Stimulated activated CD8-positive, alpha-beta memory T cell treated with anti-CD3 and anti-CD28 coated beads, Interleukin-2, amount 100 ng/mL, for 1 hour (primary cell): ENCODE data around the gene USP37.

ENCODE experiments used
- DNase-seq, 2 donors: peaks; one replicate each; pipeline ENCODE4 v3.0.0-alpha.2; 2020; ENCODE audit warnings: low read depth in 2 of 2

USP37 gene

DNA sequence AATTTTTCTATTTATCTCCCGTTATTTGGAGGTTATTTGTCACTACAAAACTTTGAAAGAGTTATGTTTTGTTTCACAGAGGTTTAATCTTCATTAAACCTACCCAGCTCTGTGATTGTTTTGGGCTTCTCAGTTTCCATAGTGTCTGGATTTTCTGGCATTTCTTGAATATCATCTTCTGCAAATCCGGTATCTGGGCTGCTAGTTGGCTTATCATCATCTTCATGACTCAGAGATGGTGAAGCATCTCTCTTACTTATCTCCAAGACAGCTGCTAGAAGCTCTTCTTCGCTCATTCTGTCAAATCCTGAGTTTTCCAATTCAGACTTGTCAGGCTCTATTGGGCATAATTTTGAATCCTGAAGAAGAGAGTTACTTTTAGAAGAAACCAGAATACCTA is 93.6 kb downstream of the USP37 start:
- DNase-seq, result no peak

DNA sequence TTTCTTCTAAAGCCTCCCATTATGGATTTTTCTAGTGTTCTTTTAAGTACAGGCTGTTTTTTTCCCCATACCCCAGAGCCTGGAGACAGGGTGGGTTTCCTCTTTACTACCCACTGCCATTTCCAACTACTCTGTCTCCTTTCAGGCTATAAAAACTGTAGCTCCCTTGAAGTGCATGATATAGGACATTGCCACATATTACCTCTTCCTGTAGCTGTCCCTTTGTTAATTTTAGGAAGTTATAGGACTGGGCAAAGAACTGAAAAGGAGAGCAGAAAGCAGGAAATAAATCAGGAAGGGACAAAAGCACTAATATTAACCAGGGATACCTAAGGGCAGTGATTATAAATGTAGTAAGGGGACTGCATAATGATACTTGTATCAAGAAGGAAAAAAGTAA is 95.2 kb downstream of the USP37 start:
- DNase-seq, result no peak

GRCh38 chr2:218471982-218472381 is 96.2 kb downstream of the USP37 start:
- no peak for DNase-seq

GRCh38 chr2:218471036-218471435 is 97.1 kb downstream of the USP37 start:
- no peak for DNase-seq

- DNase-seq, result no peak
These were observed 97.7 kb downstream of the USP37 start for GRCh38 chr2:218470448-218470847.

DNA sequence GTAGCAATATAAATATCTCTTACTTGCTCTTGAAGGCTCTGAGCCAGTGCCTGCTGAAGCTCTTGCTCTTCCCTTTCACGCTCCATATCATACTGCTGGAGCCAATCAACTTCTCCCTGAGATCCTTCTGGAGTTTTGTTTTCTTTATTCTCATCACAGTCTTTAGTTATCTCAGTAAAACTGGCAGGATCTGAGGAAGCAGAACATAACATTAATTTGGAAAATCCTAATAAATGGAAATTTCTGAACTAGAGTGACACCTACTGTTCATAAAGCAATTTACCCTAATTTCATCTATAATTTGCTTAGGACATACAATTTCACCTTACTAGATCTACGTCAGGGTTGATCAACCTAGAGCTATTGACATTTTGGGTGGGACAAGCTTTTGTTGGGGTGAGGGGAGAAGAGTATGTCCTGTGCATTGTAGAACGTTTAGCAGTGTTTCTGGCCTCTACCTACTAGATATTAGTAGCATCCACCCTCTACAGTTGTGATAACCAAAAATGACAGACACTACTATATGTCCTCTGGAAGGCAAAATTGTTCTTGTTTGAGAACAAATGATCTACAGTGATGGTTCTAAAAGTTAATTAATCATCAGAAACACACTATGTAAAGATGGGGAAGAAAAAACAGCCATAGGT is 102.0 kb downstream of the USP37 start:
- DNase-seq, result no peak

GRCh38 chr2:218458598-218458997 is 109.6 kb downstream of the USP37 start:
- DNase-seq, result no peak

DNA sequence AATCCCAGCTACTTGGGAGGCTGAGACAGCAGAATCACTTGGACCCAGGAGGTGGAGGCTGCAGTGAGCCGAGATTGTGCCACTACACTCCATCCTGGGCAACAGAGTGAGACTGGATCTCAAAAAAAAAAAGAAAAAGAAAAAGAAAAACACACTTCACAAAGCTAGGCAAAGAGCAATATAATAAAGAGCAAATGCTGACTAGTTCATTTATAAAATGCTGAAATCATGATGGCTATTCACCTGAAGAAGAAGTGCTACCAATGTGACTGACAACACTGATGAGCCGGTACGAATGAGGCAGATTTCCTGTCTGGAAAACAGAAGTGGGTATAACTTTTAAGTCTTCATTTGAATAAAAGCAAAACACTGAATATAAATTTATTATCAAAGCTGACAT is 111.3 kb downstream of the USP37 start:
- DNase-seq, result no peak

GRCh38 chr2:218452079-218452478 is 116.1 kb downstream of the USP37 start:
- no peak for DNase-seq

DNA sequence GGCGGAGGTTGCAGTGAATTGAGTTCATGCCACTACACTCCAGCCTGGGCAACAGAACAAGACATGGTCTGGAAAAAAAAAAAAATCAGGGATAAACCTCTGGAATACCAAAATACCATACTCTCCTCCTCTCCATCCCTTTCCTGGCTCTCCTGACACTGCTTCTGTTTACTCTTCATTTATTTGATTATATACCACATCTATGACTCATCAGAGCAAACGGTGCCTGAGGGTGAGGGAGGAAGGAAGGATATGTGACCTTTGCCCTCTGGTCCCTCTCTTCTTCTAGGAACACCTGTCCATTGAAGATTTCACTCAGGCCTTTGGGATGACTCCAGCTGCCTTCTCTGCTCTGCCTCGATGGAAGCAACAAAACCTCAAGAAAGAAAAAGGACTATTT is 119.2 kb downstream of the USP37 start:
- no peak for DNase-seq

DNA sequence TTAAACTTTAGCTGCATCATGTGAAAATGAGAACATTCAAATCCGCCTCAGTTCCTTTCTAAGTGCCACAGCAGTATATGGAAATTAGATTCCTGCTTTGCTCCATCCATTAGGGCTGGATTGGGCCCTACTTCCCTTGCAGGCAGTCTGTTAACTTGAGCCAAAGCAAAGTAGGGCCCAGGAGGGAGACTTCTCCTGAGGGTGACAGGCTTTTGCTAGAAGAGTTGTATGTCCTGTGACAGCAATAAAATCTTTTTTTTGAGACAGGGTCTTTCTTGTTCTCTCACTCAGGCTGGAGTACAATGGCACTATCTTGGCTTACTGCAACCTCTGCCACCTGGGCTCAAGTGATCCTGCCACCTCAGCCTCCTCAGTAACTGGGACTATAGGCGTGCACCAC is 121.1 kb downstream of the USP37 start:
- DNase-seq, result no peak

DNA sequence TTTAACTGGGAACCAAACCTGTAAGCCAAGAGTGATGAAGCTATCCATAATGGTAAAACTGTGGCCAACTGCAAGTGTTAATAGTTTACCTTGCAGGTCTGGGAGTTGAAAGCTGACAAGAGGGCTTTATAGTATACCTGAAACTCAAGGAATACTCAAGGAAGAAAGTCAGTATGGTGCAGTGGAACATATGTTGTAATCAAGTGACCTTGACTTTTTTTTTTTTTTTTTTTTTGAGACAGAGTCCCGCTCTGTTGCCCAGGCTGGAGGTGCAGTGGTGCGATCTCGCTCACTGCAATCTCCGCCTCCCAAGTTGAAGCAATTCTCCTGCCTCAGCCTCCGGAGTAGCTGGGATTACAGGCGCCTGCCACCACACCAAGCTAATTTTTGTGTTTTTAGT is 121.6 kb downstream of the USP37 start:
- DNase-seq, result no peak

GRCh38 chr2:218445602-218446001 is 122.5 kb downstream of the USP37 start:
- no peak for DNase-seq

GRCh38 chr2:218444692-218445357 is 123.3 kb downstream of the USP37 start:
- no peak for DNase-seq

DNA sequence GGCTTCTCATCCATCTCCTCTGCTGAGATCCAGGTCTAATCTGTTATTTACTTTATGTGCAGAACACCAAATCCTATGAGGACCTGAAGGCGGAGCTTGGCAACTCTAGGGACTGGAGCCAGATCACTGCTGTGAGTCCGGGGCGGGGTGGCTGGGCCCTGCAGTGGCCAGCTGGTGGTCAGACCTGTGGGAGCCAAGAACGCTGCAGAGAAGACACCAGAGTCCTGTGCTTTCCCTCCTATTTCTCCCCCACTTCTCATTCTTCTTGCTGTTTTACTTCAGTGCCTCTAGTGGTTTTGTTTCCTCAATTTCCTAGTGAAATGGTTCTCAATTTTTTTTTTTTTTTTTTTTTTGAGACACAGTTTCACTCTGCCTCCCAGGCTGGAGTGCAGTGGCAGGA is 129.6 kb downstream of the USP37 start:
- no peak for DNase-seq

GRCh38 chr2:218437969-218438368 is 130.2 kb downstream of the USP37 start:
- DNase-seq, result no peak

DNA sequence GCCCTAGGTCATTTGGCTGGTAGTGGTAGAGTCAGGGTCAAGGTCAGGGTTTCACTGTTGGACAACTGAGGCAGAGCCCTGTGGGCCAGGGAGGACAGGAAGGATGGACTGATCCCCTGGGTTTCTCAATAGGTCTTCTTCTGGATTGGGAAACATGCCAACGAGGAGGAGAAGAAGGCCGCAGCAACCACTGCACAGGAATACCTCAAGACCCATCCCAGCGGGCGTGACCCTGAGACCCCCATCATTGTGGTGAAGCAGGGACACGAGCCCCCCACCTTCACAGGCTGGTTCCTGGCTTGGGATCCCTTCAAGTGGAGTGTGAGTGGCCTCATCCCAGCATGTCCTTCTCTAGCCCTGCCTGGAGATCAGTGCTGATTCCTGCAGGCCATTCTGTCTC is 131.2 kb downstream of the USP37 start:
- no peak for DNase-seq

DNA sequence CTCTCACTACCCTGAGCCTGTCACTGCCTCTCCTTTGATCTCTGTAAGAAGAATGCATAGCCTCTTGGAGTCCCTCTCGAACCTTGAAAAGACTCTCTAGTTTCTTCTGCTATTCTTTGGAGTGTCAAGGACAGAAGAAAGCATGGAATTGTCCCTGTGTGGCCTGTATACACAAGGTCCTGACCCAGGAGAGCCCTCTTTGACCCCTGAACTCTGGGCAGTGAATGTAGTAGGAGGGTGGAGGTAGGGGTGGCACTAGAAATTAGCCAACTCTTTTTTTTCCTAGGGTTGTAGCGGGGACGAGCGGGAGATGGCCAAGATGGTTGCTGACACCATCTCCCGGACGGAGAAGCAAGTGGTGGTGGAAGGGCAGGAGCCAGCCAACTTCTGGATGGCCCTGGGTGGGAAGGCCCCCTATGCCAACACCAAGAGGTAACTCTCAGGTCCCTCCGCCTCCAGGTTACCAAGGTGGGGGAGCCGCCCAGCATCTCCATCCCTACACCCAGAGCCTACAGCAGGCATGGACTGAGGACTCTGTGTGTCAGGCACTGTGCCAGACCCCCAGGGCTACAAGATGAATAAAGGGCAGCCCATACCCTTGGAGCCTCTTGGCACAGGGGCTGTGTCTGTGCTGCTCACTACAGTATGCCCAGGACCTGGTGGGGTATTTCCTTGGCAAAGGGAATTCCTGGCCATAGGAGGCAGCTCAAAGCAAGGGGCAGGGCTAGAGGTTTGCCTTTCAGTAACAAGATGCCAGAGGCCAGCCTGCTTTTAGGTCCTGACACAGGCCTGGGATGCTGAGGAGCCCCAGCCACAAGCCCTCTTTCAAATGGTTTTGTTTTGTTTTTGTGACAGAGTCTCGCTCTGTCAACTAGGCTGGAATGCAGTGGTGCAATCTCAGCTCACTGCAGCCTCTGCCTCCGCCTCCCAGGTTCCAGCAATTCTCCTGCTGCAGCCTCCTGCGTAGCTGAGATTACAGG is 132.9 kb downstream of the USP37 start:
- no peak for DNase-seq

- DNase-seq, result no peak
These were observed 133.7 kb downstream of the USP37 start for GRCh38 chr2:218434456-218434855.

DNA sequence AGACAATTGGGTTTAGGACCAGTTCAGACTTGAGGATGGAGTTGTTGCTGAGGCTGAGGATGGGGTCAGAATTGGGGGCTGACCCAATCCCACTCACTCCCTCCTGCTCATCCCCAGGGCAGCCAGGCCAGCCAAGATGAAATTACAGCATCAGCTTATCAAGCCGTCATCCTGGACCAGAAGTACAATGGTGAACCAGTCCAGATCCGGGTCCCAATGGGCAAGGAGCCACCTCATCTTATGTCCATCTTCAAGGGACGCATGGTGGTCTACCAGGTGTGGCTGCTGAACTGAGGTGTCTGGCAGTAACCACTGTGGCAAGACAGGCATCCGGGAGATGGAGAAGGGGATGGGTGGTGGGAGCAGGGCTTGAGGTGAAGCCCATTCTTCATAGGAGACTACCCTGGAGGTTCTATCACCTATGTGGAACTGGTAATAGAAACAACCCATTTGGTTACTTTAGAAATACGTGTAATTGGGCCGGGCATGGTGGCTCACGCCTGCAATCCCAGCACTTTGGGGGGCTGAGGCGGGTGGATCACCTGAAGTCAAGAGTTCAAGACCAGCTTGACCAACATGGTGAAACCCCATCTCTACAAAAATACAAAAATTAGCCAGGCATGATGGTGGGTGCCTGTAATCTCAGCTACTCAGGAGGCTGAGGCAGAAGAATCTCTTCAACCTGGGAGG is 135.3 kb downstream of the USP37 start:
- DNase-seq, result no peak

GRCh38 chr2:218431878-218432277 is 136.3 kb downstream of the USP37 start:
- no peak for DNase-seq

GRCh38 chr2:218430721-218431120 is 137.4 kb downstream of the USP37 start:
- DNase-seq, result no peak
